Activated effector memory CD4-positive, alpha-beta T cell treated with Interleukin-2 at 50 U/mL for 16 hours (primary cell): ENCODE measurements around the gene SDE2.
"Not testable (repeated sequence)": the region's sequence is repeated elsewhere in the genome, so short reads cannot be mapped to it uniquely, and the experiment has no call there.

Experiments
- DNase-seq: peaks from one replicate; pipeline ENCODE4 v3.0.0-alpha.2; 2020

SDE2 gene

DNA sequence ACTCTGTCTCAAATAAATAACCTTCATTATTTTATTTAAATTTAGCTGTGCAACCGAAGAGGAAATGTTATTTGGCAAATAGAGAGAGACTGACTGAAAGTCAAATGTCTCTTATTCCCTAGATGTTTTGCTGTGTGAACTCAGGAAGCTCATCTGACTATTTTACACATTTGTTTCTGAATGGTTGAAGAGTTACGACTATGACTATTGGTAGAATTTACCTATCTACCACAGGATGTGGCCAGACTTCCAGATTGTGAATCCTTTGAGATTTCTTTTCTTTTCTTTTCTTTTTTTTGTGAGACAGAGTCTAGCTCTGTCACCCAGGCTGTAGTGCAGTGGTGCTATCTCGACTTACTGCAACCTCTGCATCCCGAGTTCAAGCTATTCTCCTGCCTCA is 5.3 kb upstream of the SDE2 start:
- no peak for DNase-seq

DNA sequence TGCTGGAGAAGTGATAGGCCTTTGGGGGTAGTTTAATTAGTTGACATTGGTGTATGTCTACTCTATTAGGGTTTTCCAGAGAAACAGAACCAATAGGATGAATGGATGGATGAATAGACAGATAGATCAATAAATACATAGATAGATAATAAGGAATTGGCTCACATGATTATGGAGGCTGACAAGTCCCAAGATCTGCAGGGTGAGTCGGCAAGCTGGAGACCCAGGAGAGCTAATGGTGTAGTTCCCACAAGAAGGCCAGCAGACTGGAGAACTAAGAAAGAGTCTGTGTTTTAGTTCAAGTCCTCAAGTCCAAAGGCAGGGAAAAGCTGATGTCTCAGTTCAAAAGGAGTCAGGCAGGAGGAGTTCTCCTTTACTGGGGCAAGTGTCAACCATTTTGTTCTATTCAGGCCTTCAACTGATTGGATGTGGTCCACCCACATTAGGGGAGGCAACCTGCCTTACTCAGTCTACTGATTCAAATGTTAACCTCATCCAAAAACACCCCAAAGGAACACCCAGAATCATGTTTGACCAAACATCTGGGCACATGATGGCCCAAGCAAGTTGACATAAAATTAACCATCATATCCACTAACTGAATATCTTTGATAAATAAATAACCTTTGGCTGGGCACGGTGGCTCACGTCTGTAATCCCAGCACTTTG is 4.5 kb upstream of the SDE2 start:
- DNase-seq = no peak

- no peak for DNase-seq
Measured at GRCh38 chr1:226002667-226003501, 3.7 kb upstream of the SDE2 start.

DNA sequence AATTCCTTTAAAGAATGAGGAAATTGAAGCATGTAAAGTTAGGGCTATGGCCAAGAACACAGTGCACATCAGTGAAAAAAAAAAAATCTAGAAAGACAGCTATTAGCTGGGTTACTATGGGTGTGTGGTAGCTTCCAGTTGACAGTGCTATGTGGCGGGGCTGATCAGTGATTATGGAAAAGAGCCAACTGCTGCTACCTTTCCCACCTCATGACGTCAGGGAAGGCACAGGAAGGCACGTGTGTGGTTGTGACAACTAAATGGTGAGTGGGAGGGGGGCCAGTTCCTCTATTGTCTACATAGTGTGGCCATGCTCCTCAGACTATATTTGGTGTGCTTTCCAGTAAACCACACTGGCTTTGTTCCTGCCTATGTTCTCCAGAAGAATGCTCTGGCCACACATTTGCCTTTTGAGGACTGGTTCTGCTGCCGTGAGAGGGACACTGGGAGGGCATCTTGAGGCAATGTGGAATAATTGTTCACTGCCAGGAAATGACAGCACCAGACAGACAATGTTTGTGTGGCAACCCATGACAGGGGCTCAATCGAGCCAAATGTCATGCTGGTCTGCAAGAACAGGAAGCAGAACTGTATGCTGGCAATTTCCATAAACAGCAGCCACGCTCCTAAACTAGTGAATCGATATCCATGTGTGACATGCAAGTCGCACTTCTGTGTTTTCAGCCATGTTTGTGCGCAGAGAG is 3.0 kb upstream of the SDE2 start:
- DNase-seq = peak; percentile 7

GRCh38 chr1:226001088-226001487 is 1.9 kb upstream of the SDE2 start:
- DNase-seq = no peak

- DNase-seq = not testable (repeated sequence)
Measured at GRCh38 chr1:226000493-226001081, 1.4 kb upstream of the SDE2 start.

- no peak for DNase-seq
Measured at GRCh38 chr1:225999912-226000337, 782 bp upstream of the SDE2 start.

- DNase-seq = no peak
Measured at GRCh38 chr1:225998560-225999226, 450 bp downstream of the SDE2 start.

DNA sequence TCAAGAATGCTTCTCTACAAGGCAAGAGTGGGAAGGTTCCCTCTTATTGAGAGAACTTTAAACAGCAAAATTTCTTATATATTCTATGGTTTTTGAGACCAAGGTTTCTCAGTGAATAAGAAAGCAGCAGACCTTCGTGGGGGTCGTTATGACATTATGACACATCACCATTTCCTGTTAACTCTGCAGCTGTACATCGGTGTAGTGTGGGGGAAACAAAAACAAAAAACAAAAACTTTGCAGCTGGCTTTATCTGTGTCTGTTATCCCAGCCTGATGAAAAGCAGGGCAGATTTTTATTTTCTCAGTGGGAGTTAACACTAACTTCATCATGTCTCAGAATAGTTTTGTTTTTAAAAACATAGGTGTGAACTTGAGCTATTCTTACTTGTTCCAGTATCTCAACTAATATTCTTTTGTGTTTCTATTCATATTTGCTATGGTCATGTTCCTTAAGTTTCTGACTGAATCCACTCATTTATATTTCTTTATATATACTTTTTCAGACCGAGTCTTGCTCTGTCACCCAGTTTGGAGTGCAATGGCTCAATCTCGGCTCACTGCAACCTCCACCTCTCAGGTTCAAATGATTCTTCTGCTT is 2.1 kb downstream of the SDE2 start:
- no peak for DNase-seq

- DNase-seq = no peak
Measured at GRCh38 chr1:225995919-225996864, 3.0 kb downstream of the SDE2 start.

DNA sequence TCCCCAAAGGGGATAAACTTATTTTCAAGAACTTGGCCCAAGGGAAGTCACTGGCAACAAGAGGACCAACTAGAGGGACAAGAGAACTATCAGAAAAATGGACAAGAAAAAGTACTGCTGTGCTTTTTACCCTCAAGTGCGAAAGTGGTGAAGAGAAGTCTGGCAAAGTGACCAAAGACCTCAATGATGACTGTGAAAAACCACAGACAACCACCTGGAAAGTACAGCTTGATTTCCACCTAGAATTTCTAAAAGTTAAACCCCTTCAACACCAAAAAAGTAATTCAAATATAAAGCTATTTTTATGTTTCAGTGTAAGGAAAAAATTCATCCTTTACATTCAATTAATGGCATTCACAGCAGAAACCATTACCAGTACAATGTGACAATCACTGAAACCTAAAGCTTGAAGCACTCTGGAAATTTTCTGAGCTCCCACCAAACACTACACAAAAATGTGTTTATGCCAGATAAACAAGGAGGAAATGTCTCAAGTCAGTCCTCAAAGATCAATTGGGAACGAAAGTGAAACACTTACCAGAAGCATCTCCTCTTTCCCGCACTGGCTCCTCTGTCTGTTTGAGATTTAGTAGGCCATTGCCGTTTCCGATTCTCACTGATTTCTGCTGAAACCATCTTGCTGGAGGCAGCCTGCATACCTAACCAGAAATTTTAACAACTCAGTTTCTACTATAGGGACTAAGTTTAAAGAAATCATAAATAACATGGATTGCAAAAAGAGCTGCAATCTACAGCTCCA is 8.3 kb downstream of the SDE2 start:
- DNase-seq = no peak

DNA sequence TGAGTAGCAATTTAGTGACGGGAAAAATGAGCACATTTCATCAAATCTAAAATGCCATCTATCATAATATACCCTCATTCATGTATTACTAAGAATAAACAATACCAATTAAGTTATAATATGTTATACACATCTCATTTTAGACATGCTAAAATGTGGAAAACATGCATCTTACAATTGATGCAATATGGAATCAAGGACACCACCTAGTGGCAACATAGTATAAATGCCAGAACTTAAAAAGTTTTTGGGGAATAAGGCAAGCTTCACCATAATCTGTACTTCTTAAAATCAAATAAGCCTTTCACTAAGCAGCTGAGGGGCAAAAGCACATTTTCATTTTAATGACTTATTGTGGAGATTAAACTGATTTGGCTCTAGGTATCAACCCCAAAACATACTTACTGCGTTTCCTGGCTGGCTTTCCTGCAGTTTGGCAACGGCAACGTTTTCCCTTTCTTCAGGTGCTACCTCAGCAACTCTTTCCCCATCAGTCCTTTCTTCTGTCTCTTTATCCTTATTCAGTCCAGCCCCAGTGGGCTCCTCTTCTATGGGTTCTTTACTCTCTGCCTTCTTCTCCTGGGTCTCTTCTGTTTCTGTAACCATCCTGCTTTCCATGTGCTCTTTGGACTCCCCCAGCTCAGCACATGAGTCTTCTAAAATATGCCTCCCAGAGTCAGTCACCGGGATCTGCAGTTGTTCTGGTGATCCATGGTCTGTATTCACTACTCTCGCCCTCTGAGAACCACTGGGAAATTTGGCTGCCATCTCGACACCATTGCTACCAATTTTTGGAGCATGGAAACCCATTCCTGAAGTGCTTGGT is 11.4 kb downstream of the SDE2 start:
- no peak for DNase-seq

- DNase-seq = no peak
Measured at GRCh38 chr1:225981714-225982113, 17.4 kb downstream of the SDE2 start.

DNA sequence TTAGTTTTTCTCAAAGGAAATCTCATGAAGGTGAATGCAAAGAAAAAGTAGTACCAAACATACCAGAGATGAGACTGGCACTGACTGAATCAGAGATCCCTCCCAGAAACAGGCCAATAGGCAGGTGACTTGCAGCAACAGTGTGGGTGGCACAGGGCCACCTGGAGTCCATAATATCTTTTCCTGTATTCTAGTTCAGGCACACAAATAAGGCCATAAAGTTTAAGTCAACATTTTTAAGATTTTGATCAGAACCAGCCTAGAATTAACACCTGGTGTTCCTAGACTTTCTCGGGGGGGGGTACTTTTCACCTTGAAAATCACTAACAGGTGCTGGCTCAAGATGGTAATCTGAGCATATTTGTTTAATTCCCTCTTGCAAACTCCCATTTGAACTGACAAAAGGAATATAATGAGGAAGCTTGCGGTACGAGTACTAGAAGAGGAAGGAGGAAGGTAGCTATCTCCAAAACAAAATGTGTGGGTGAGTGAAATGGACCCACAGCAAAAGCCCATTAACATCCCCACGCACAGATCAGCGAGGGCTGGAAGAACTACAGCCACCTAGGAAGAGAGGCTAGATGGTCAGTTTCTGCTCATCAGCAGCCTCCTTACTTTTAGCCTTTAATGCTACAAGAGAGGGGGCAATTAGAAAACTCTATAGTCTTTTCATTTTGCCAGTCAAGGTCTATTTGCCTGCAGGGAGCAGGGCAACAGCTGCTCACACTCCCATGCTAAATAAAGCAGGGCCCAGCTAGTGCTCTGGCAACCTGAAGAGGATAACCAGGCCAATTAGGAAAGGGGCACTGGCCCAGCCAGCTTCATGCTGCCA is 18.9 kb downstream of the SDE2 start:
- DNase-seq = no peak

DNA sequence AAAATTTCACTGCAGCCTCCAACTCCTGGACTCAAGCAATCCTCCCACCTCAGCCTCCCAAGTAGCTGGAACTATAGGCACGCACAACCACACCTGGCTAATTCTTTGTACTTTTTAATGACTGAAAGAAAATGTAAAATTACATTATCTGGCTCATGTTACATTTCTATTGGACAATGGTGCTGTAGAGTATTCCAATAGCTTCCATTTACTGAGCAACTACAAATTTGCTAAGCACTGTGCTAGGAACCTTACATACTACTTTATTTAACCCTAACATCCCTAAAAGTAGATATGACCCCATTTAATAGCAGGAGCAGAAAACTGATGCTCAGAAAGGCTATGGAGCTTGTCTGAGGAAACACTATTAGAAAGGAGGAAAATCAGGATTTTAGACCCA is 19.7 kb downstream of the SDE2 start:
- DNase-seq = no peak

DNA sequence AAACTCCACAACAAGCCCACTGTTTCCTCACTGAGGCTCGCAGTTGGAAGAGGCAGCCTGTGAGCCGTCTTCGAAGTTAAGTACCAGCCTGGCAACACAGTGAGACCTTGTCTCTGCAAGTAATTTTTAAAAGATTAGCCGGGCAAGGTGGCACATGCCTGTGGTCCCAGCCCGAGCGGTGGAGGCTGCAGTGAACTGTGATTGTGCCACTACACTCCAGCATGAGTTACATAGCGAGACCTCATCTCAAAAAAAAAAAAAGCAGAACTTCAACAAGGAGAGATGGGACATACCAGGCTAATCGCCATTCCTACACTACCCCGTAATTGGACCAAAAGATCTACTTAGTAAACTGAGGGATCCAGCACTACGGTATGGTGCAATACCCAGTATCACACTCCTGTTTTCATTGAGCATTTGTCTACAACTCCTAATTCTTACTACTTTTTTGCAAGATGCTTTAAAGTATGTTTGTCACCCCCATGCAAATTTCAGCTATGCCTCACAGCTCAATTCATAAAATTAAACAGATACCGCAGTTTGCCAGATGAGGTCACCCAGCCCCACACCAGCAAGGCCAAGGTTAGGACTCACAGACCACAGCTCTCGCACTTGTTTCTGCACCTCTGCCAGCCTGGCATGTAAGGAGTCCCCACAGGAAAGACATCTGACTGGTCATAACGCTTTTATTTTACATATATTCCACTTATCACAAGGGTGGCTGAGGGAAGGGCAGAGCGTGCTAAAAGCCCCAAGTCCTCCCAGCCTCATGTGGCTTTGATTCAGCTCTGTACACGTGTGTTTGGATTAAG is 21.0 kb downstream of the SDE2 start:
- DNase-seq = no peak

- not testable (repeated sequence) for DNase-seq
Measured at GRCh38 chr1:225975146-225975545, 24.0 kb downstream of the SDE2 start.

DNA sequence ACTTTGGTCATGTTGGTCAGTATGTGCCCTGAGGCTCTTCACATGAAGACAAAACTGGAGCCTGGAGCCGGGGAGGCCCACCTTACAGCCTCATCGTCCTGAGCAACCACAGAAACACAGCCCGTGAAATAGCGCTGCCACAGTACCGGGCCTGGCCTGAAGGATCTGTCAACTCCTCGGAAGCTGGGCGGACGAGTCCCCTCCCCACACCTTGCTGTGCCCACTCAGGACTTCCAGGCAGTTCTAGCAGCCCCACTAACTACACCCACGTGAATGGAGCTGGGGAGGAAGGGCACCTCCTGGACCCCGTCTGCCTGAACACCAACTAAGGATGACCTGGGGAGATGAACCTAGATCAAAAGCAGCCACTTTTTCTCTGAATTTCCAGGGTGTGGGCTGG is 24.7 kb downstream of the SDE2 start:
- no peak for DNase-seq
